SK-N-SH (cell line): Measurements from ENCODE around the gene ARHGEF28. TPM values are rescaled to one million over a fixed set of nuclear protein-coding genes. Genes with fewer than 3 reads are reported as not detected.

Experiments
- CTCF ChIA-PET: fragments of 300-600, 350-600 bp; formaldehyde crosslinking; extraction: SDS; loops from one replicate; lab custom pipeline; 2021; lab: Yijun Ruan, JAX
- POLR2A ChIA-PET: fragments of 350-600 bp; sonication (Branson Sonifier 250); formaldehyde crosslinking; extraction: SDS; loops from one replicate; lab custom pipeline; 2020; ENCODE audit warnings: antibody characterized with exemption, inconsistent platforms; lab: Yijun Ruan, JAX
- DNase-seq: peaks from one replicate; pipeline ENCODE4 v3.0.0; 2012
- H2AFZ ChIP-seq: fragments of 200-600 bp; sonication (generic); 2 replicates; pipeline ENCODE4 v1.8.1; 2016; ENCODE audit warnings: antibody characterized with exemption, mild to moderate bottlenecking, low read depth
- H3F3A ChIP-seq: fragments of 200-600 bp; sonication (generic); replicated peaks from 2 replicates; pipeline ENCODE3; 2016; ENCODE audit warnings: antibody characterized with exemption, mild to moderate bottlenecking; ENCODE audit not compliant: insufficient read depth
- H3K27ac ChIP-seq, 2 experiments: fragments of 200-500 bp in 1 of 2; fragments of 200-600 bp in 1 of 2; sonication (Bioruptor generic) in 1 of 2; sonication (generic), shearing (Covaris generic) in 1 of 2; 2 replicates each; pipeline versions ENCODE4 v1.5.1 to v1.6.1; 2014 to 2016; ENCODE audit warnings: low read depth in 2 of 2, inconsistent platforms in 1 of 2, low read length in 1 of 2, mild to moderate bottlenecking in 1 of 2, mixed read lengths in 1 of 2
- H3K27me3 ChIP-seq: fragments of 200-600 bp; sonication (generic), shearing (Covaris generic); 2 replicates; pipeline ENCODE4 v1.6.1; 2016; ENCODE audit warnings: mixed run types; ENCODE audit not compliant: insufficient read depth
- H3K36me3 ChIP-seq, 2 experiments: fragments of 200-500 bp in 1 of 2; fragments of 200-600 bp in 1 of 2; sonication (Bioruptor generic) in 1 of 2; sonication (generic) in 1 of 2; replicated peaks in 1 of 2; 2 replicates each; pipeline versions ENCODE3 to v1.5.1; 2014 to 2016; ENCODE audit warnings: low read length in 1 of 2, mild to moderate bottlenecking in 1 of 2; ENCODE audit not compliant: insufficient read depth in 2 of 2, control insufficient read depth in 1 of 2
- H3K4me1 ChIP-seq, 2 experiments: fragments of 200-500 bp in 1 of 2; fragments of 200-600 bp in 1 of 2; sonication (Bioruptor generic) in 1 of 2; sonication (generic), shearing (Covaris generic) in 1 of 2; 2 replicates each; pipeline versions ENCODE4 v1.5.1 to v1.6.1; 2014 to 2016; ENCODE audit warnings: low read depth in 1 of 2, low read length in 1 of 2, mixed run types in 1 of 2; ENCODE audit not compliant: insufficient read depth in 2 of 2, control insufficient read depth in 1 of 2
- H3K4me2 ChIP-seq: fragments of 200-600 bp; sonication (generic), shearing (Covaris generic); 2 replicates; pipeline ENCODE4 v1.6.1; 2017; ENCODE audit warnings: mixed run types
- H3K4me3 ChIP-seq, 2 experiments: fragments of 200-500 bp in 1 of 2; fragments of 200-600 bp in 1 of 2; sonication (Bioruptor generic) in 1 of 2; sonication (generic), shearing (Covaris generic) in 1 of 2; 2 replicates each; pipeline versions ENCODE4 v1.5.1 to v1.8.1; 2014 to 2016; ENCODE audit warnings: low read depth in 2 of 2, inconsistent platforms in 1 of 2, low read length in 1 of 2, mild to moderate bottlenecking in 1 of 2, mixed read lengths in 1 of 2, moderate library complexity in 1 of 2
- H3K79me2 ChIP-seq: fragments of 200-600 bp; sonication (generic); 2 replicates; pipeline ENCODE4 v1.8.1; 2017; ENCODE audit warnings: mild to moderate bottlenecking; ENCODE audit not compliant: insufficient read depth
- H3K9ac ChIP-seq: fragments of 200-600 bp; sonication (generic); 2 replicates; pipeline ENCODE4 v1.6.1; 2017; ENCODE audit warnings: mixed run types
- H3K9me2 ChIP-seq: fragments of 200-600 bp; sonication (generic); 2 replicates; pipeline ENCODE4 v1.6.1; 2017; ENCODE audit warnings: mixed run types
- H3K9me3 ChIP-seq: fragments of 200-600 bp; sonication (generic); 2 replicates; pipeline ENCODE4 v1.6.1; 2017; ENCODE audit warnings: mixed run types, mild to moderate bottlenecking, moderate library complexity
- H4K20me1 ChIP-seq: fragments of 200-600 bp; sonication (generic); 2 replicates; pipeline ENCODE4 v1.6.1; 2017; ENCODE audit warnings: mild to moderate bottlenecking, mixed run types; ENCODE audit not compliant: insufficient read depth
- EP300 ChIP-seq, 2 experiments: IDR thresholded peaks; 2 replicates each; pipeline versions ENCODE4 v1.4.0 to v1.6.1; 2012; ENCODE audit warnings: borderline replicate concordance in 1 of 2, low read depth in 1 of 2, low read length in 1 of 2
- FOSL2 ChIP-seq: IDR thresholded peaks from 2 replicates; pipeline ENCODE4 v1.4.0; 2012; ENCODE audit warnings: low read depth, mild to moderate bottlenecking, moderate library complexity, borderline replicate concordance
- FOXJ3 ChIP-seq: sonication (generic); formaldehyde crosslinking; IDR thresholded peaks from 2 replicates; pipeline ENCODE4 v1.5.1; 2020; ENCODE audit warnings: mild to moderate bottlenecking, missing genetic modification reagents
- NRF1 ChIP-seq: IDR thresholded peaks from 2 replicates; pipeline ENCODE4 v1.6.1; 2012; ENCODE audit warnings: low read depth, mild to moderate bottlenecking, low read length
- RAD21 ChIP-seq: IDR thresholded peaks from 2 replicates; pipeline ENCODE4 v1.6.1; 2012; ENCODE audit warnings: mild to moderate bottlenecking, low read length
- RCOR1 ChIP-seq: fragments of 150-350 bp; IDR thresholded peaks from 2 replicates; pipeline ENCODE4 v1.6.1; 2017; ENCODE audit warnings: antibody characterized with exemption, low read length
- SMC3 ChIP-seq: IDR thresholded peaks from 2 replicates; pipeline ENCODE4 v1.6.1; 2012; ENCODE audit warnings: low read depth, low read length, improper control_type of control experiment
- TEAD4 ChIP-seq: IDR thresholded peaks from 2 replicates; pipeline ENCODE4 v1.4.0; 2012; ENCODE audit warnings: mild to moderate bottlenecking, borderline replicate concordance; ENCODE audit not compliant: insufficient read depth
- WGBS: methylation state at CpG from one replicate; pipeline ENCODE4 v1.1.6; 2017; ENCODE audit warnings: low lambda C conversion rate; 5-methylcytosine and 5-hydroxymethylcytosine counted together
- polyA plus RNA-seq, 3 experiments: library from polyadenylated mRNA; depleted of rRNA; stranded (reverse); fragments of >200 nt; gene quantifications; 2 replicates each; pipeline ENCODE4 v1.2.3, GENCODE V29; 2012
- TF ChIP-seq, protein P1 (sequence below): fragments of 200-600 bp; sonication (generic); IDR thresholded peaks from 2 replicates; pipeline ENCODE4 v1.6.1; 2017; ENCODE audit warnings: antibody characterized with exemption, mild to moderate bottlenecking, moderate library complexity

ARHGEF28 gene
- polyA plus RNA-seq, 1 of the 3 experiments (the other 2 are of a cell fraction), result 4.2 TPM

DNA sequence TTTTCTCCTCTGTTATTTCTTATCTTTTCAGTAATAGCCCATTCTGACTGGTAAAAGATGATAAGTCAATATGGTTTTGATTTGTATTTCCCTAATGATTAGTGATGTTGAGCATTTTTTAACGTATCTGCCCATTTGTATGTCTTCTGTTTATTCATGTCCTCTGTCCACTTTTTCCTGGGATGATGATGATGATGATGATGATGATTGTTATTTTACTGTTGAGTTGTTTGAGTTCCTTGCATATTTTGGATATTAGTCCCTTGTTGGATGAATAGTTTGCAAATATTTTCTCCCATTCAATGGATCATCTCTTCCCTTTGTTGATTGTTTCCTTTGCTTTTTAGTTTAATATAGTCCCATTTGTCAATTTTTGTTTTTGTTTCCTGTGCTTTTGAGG lies 33.4 kb upstream of the ARHGEF28 start:
- ChIA-PET CTCF (interaction anchor here (1.0 to 14.9 kb wide), 9 partner anchors 11 to 225 kb away, joined by 3 to 398 read pairs (median 13); no protein-coding TSS in a partner anchor), POLR2A (no interaction called here)
- 2% methylated on average over 1 of the region's 1 CpG for WGBS
- H3K9ac ChIP-seq, result no peak overlapping the region
- H3F3A ChIP-seq, result peaks cover 20% of the 10 kb centered on the region
- H3K4me3 ChIP-seq, result no peak overlapping the region
- H3K36me3 ChIP-seq, result no peaks in the 10 kb centered on the region
- H3K27me3 ChIP-seq, result no peaks in the 10 kb centered on the region
- no peak overlapping the region for H3K4me2 ChIP-seq
- no peaks in the 10 kb centered on the region for H3K9me2 ChIP-seq
- H3K79me2 ChIP-seq, result no peaks in the 10 kb centered on the region
- H3K9me3 ChIP-seq, result no peaks in the 10 kb centered on the region; the same call in 1 of the 2 replicates
- H3K27ac ChIP-seq, result peak overlapping the region in 1 of 2 experiments; percentile 70; a peak in 2 of 4 replicates
- TF ChIP-seq TEAD4, result 0 out of 2 replicates have a peak, but pooled peaks have one; percentile 38
- no peak for TF ChIP-seq RCOR1
- TF ChIP-seq FOXJ3 (CRISPR knock-in tag), result no peak
- TF ChIP-seq FOSL2, result peak; percentile 34; the same call in 1 of the 2 replicates
- peak in 1 of 2 experiments; percentile 17; a peak in 1 of 4 replicates for TF ChIP-seq EP300 (IDR thresholded peaks at IDR 0.05; ENCODE audit: borderline replicate concordance in 1 of 2, low read depth in 1 of 2, low read length in 1 of 2)
- DNase-seq, result no peak
- no peak overlapping the region for H2AFZ ChIP-seq
- H4K20me1 ChIP-seq, result no peaks in the 10 kb centered on the region
- H3K4me1 ChIP-seq, result peaks cover 3 to 5% of the 10 kb centered on the region in 2 experiments; a peak in 3 of 4 replicates

DNA sequence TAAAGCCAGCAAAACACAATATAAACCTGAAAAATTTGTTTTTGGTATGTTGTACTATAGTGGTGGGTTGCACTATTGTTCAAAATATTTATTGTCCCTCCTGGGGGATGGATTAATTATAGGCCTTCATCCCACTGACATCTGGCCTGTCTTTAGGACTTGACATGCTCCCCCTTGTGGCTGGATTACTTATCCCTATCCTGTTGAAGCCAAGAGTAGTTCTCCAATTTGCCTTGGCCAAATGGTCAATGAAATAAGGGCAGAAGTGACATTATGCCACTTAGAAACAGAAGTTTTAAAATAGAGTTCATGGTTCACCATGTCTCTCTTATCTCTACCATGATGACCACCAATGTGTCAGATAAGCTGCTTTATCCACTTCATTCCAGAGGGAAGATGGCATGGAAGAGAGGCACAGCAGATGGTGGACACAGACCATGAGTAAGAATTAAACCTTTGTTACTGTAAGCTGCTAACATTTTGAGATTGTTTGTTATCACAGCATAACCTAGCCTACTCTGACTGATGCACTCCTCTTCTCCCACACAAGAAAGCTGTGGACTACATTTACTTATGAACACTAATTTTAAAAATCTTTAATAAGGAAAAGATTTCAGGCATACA lies 29.2 kb upstream of the ARHGEF28 start:
- ChIA-PET POLR2A (no interaction called here), CTCF (interaction anchor here (0.7 to 14.9 kb wide), 14 partner anchors 13 to 1053 kb away, joined by 3 to 398 read pairs (median 5); no protein-coding TSS in a partner anchor)

More for the DNA sequence above, 29.2 kb upstream of the ARHGEF28 start:
- Histone ChIP-seq H2AFZ (no peak overlapping the region), H3K4me1 (no peaks in the 10 kb centered on the region; a peak in 2 of 4 replicates), H3K27ac (no peak overlapping the region), H3K4me2 (no peak overlapping the region), H4K20me1 (no peaks in the 10 kb centered on the region), H3F3A (peaks cover 12% of the 10 kb centered on the region), H3K79me2 (no peaks in the 10 kb centered on the region), H3K9me2 (no peaks in the 10 kb centered on the region), H3K27me3 (no peaks in the 10 kb centered on the region), H3K9ac (no peak overlapping the region), H3K9me3 (no peaks in the 10 kb centered on the region; the same call in 1 of the 2 replicates), H3K36me3 (no peaks in the 10 kb centered on the region), H3K4me3 (no peak overlapping the region; a peak in 1 of 4 replicates)
- DNase-seq, result peak; percentile 16
- TF ChIP-seq SMC3, result 0 out of 2 replicates have a peak, but pooled peaks have one; percentile 5
- TF ChIP-seq RAD21, result 0 out of 2 replicates have a peak, but pooled peaks have one; percentile 2
- TF ChIP-seq, protein P1, sequence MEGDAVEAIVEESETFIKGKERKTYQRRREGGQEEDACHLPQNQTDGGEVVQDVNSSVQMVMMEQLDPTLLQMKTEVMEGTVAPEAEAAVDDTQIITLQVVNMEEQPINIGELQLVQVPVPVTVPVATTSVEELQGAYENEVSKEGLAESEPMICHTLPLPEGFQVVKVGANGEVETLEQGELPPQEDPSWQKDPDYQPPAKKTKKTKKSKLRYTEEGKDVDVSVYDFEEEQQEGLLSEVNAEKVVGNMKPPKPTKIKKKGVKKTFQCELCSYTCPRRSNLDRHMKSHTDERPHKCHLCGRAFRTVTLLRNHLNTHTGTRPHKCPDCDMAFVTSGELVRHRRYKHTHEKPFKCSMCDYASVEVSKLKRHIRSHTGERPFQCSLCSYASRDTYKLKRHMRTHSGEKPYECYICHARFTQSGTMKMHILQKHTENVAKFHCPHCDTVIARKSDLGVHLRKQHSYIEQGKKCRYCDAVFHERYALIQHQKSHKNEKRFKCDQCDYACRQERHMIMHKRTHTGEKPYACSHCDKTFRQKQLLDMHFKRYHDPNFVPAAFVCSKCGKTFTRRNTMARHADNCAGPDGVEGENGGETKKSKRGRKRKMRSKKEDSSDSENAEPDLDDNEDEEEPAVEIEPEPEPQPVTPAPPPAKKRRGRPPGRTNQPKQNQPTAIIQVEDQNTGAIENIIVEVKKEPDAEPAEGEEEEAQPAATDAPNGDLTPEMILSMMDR, result peak; percentile 66
- no peak for TF ChIP-seq NRF1
